ENCODE results near the gene TFF1. TPM values are rescaled to one million over a fixed set of nuclear protein-coding genes. Genes with fewer than 3 reads are reported as not detected.
A peak's percentile ranks its signal among the peaks of the same experiment; 100 is the strongest.

Gene TFF1
- total RNA-seq, 5 donors from 2014 or later (not counting 1 experiment from before 2014, with no cell fraction given) = 1.2 to 1.3 TPM; not detected in 3

- peak in 3 of 35 experiments; percentile 39 to 57 (median 47) for DNase-seq
- Histone ChIP-seq H3K27me3 (replicated peaks in 1 of 2; ENCODE audit: control insufficient read depth in 2 of 2, extremely low read depth in 1 of 2, insufficient read depth in 2 of 2, low read length in 1 of 2) (peaks cover 0 to 25% of the 10 kb centered on the region in 2 experiments), H3K9me3 (no peaks in the 10 kb centered on the region), H3K4me1 (ENCODE audit: control insufficient read depth in 1 of 2, extremely low read depth in 1 of 2, insufficient read depth in 2 of 2, low read length in 2 of 2) (peaks cover 5 to 8% of the 10 kb centered on the region in 2 experiments), H3K36me3 (ENCODE audit: control insufficient read depth in 2 of 2, extremely low read depth in 1 of 2, insufficient read depth in 1 of 2, low read length in 1 of 2) (no peaks in the 10 kb centered on the region), H3K27ac (ENCODE audit: low read length) (no peak overlapping the region), H3K4me3 (ENCODE audit: control insufficient read depth in 1 of 2, extremely low read depth in 1 of 2, low read length in 1 of 2) (no peak overlapping the region)
- Mint-ChIP-seq H3K27me3 (peaks cover 0 to 2% of the 10 kb centered on the region in 2 donors), H3K36me3 (peaks cover under 1% of the 10 kb centered on the region), H3K27ac (no peak overlapping the region), H3K4me1 (peaks cover 10 to 15% (median 13%) of the 10 kb centered on the region in 3 donors), H3K4me3 (no peak overlapping the region), H3K9me3 (peaks cover under 1% of the 10 kb centered on the region in 3 donors)
- CTCF ChIA-PET = no interaction called here
- WGBS (ENCODE audit: insufficient coverage) = 88% methylated on average over 27 of the region's 32 CpGs
- no peak for ATAC-seq (replicated peaks in 1 of 4)
- POLR2A ChIA-PET = no interaction called here
Measured at GRCh38 chr21:42376338-42376982, 10.1 kb upstream of the TFF1 start.

- Histone ChIP-seq H3K27me3 (replicated peaks in 1 of 2; ENCODE audit: control insufficient read depth in 2 of 2, extremely low read depth in 1 of 2, insufficient read depth in 2 of 2, low read length in 1 of 2) (peaks cover 0 to 28% of the 10 kb centered on the region in 2 experiments), H3K4me1 (ENCODE audit: control insufficient read depth in 1 of 2, extremely low read depth in 1 of 2, insufficient read depth in 2 of 2, low read length in 2 of 2) (peaks cover 5 to 8% of the 10 kb centered on the region in 2 experiments), H3K27ac (ENCODE audit: low read length) (no peak overlapping the region), H3K9me3 (no peaks in the 10 kb centered on the region), H3K4me3 (ENCODE audit: control insufficient read depth in 1 of 2, extremely low read depth in 1 of 2, low read length in 1 of 2) (no peak overlapping the region), H3K36me3 (ENCODE audit: control insufficient read depth in 2 of 2, extremely low read depth in 1 of 2, insufficient read depth in 1 of 2, low read length in 1 of 2) (no peaks in the 10 kb centered on the region)
- ChIA-PET CTCF (no interaction called here), POLR2A (no interaction called here)
- ATAC-seq (replicated peaks in 1 of 4) (no peak), DNase-seq (no peak)
- Mint-ChIP-seq H3K9me3 (no peaks in the 10 kb centered on the region), H3K27me3 (peaks cover 0 to 2% of the 10 kb centered on the region in 2 donors), H3K4me1 (peaks cover 10 to 14% (median 12%) of the 10 kb centered on the region in 3 donors), H3K36me3 (no peaks in the 10 kb centered on the region), H3K27ac (no peak overlapping the region), H3K4me3 (no peak overlapping the region)
- WGBS (ENCODE audit: insufficient coverage) = 82% methylated on average over 2 of the region's 3 CpGs
Measured at GRCh38 chr21:42375966-42376337, 9.6 kb upstream of the TFF1 start.

- H3K4me1 Mint-ChIP-seq = peaks cover 10 to 14% (median 12%) of the 10 kb centered on the region in 3 donors
- Histone ChIP-seq H3K4me1 (ENCODE audit: control insufficient read depth in 1 of 2, extremely low read depth in 1 of 2, insufficient read depth in 2 of 2, low read length in 2 of 2) (peaks cover 5 to 8% of the 10 kb centered on the region in 2 experiments), H3K36me3 (ENCODE audit: control insufficient read depth in 2 of 2, extremely low read depth in 1 of 2, insufficient read depth in 1 of 2, low read length in 1 of 2) (no peaks in the 10 kb centered on the region), H3K27me3 (replicated peaks in 1 of 2; ENCODE audit: control insufficient read depth in 2 of 2, extremely low read depth in 1 of 2, insufficient read depth in 2 of 2, low read length in 1 of 2) (peaks cover 0 to 32% of the 10 kb centered on the region in 2 experiments), H3K27ac (ENCODE audit: low read length) (no peak overlapping the region), H3K4me3 (ENCODE audit: control insufficient read depth in 1 of 2, extremely low read depth in 1 of 2, low read length in 1 of 2) (no peak overlapping the region), H3K9me3 (no peaks in the 10 kb centered on the region)
- H3K27ac Mint-ChIP-seq = no peak overlapping the region
- no peak overlapping the region for H3K4me3 Mint-ChIP-seq
- no peaks in the 10 kb centered on the region for H3K9me3 Mint-ChIP-seq
- POLR2A ChIA-PET = interaction anchor here in 1 of 2 donors (0.6 kb wide), 1 partner anchor 743 kb away, joined by 12 read pairs; no protein-coding TSS in a partner anchor
- CTCF ChIA-PET = interaction anchor here in 1 of 2 donors (0.5 to 0.6 kb wide), 2 partner anchors 28 to 612 kb away, joined by 3 read pairs; partner anchors contain the start of gene UBASH3A
- ATAC-seq (replicated peaks in 1 of 4) = no peak
- no peaks in the 10 kb centered on the region for H3K36me3 Mint-ChIP-seq
- 90% methylated on average over 10 of the region's 11 CpGs for WGBS (ENCODE audit: insufficient coverage)
- DNase-seq = no peak
- H3K27me3 Mint-ChIP-seq = peaks cover 0 to 2% of the 10 kb centered on the region in 2 donors
Measured at GRCh38 chr21:42375506-42375905, 9.2 kb upstream of the TFF1 start.

DNA sequence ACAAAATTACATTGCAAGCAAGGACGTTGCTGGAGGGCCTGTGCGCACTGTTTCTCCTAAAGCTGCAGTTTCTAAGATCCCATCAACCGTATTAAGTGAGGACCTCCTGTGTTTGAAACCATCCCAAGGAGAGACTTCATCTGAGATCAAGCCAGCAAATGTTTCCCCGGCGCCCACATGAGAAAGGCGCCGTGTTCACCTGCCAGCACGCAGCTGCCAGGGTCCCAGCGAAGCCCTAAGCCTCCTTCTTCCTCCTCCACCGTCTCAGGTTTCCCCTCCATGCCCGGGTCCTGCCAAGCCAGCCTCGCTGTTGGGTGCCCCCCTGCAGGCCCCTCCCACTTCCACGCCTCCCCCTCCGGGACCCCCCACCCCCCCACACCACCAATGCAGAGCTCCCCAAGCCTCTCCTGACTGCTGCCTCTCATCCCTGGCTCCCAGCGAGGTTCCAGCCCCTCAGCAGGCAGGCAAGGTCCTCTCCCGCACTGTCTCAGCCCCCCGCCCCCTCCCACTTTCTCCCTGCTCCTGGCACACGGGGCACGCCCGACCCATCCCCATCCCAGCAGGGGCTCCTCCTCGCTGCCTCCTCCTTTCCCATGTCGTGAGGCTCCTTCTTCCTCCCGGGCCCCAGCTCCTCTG is 8.6 kb upstream of the TFF1 start:
- H3K27ac Mint-ChIP-seq = no peak overlapping the region
- Histone ChIP-seq H3K4me3 (ENCODE audit: control insufficient read depth in 1 of 2, extremely low read depth in 1 of 2, low read length in 1 of 2) (no peak overlapping the region), H3K36me3 (ENCODE audit: control insufficient read depth in 2 of 2, extremely low read depth in 1 of 2, insufficient read depth in 1 of 2, low read length in 1 of 2) (no peaks in the 10 kb centered on the region), H3K4me1 (ENCODE audit: control insufficient read depth in 1 of 2, extremely low read depth in 1 of 2, insufficient read depth in 2 of 2, low read length in 2 of 2) (peaks cover 5 to 8% of the 10 kb centered on the region in 2 experiments), H3K27me3 (replicated peaks in 1 of 2; ENCODE audit: control insufficient read depth in 2 of 2, extremely low read depth in 1 of 2, insufficient read depth in 2 of 2, low read length in 1 of 2) (peaks cover 0 to 37% of the 10 kb centered on the region in 2 experiments), H3K9me3 (no peaks in the 10 kb centered on the region), H3K27ac (ENCODE audit: low read length) (no peak overlapping the region)
- peaks cover 0 to 2% of the 10 kb centered on the region in 2 donors for H3K27me3 Mint-ChIP-seq
- no peaks in the 10 kb centered on the region for H3K9me3 Mint-ChIP-seq
- H3K36me3 Mint-ChIP-seq = no peaks in the 10 kb centered on the region
- 57% methylated on average over 17 of the region's 23 CpGs for WGBS (ENCODE audit: insufficient coverage)
- H3K4me1 Mint-ChIP-seq = peaks cover 10 to 14% (median 12%) of the 10 kb centered on the region in 3 donors
- CTCF ChIA-PET = interaction anchor here in 1 of 2 donors (0.5 to 1.0 kb wide), 3 partner anchors 18 to 612 kb away, joined by 3 read pairs; partner anchors contain the start of gene UBASH3A
- POLR2A ChIA-PET = interaction anchor here in 1 of 2 donors (0.6 kb wide), 1 partner anchor 743 kb away, joined by 12 read pairs; no protein-coding TSS in a partner anchor
- ATAC-seq (replicated peaks in 1 of 4) = no peak
- H3K4me3 Mint-ChIP-seq = peak overlapping the region in 1 of 3 donors; percentile 17
- no peak for DNase-seq

DNA sequence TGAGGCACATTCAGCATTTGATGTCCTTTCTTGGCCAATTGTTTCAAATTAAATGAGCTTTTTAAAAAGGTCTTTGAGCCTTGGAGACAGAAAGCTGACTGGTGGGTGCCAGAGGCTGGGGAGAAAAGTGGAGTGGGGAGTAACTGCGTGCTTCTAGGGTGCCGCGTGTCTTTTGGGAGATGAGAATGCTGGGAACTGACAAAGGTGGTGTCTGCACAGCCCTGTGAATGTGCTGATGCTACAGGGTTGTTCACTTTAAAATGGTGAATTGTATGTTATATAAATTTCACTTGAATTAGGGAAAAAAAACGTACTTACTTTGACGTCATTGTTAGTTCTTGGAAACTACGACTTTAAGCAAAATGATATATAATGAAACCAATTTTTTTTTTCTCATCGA is 8.1 kb upstream of the TFF1 start:
- Mint-ChIP-seq H3K4me3 (no peak overlapping the region), H3K4me1 (peaks cover 10 to 14% (median 12%) of the 10 kb centered on the region in 3 donors), H3K9me3 (no peaks in the 10 kb centered on the region), H3K27ac (no peak overlapping the region), H3K36me3 (no peaks in the 10 kb centered on the region), H3K27me3 (peaks cover 0 to 2% of the 10 kb centered on the region in 2 donors)
- CTCF ChIA-PET = interaction anchor here in 1 of 2 donors (1.0 kb wide), 1 partner anchor 18 kb away, joined by 3 read pairs; no protein-coding TSS in a partner anchor
- Histone ChIP-seq H3K4me1 (ENCODE audit: control insufficient read depth in 1 of 2, extremely low read depth in 1 of 2, insufficient read depth in 2 of 2, low read length in 2 of 2) (peaks cover 5 to 8% of the 10 kb centered on the region in 2 experiments), H3K27me3 (replicated peaks in 1 of 2; ENCODE audit: control insufficient read depth in 2 of 2, extremely low read depth in 1 of 2, insufficient read depth in 2 of 2, low read length in 1 of 2) (peaks cover 0 to 40% of the 10 kb centered on the region in 2 experiments), H3K4me3 (ENCODE audit: control insufficient read depth in 1 of 2, extremely low read depth in 1 of 2, low read length in 1 of 2) (no peak overlapping the region), H3K27ac (ENCODE audit: low read length) (no peak overlapping the region), H3K36me3 (ENCODE audit: control insufficient read depth in 2 of 2, extremely low read depth in 1 of 2, insufficient read depth in 1 of 2, low read length in 1 of 2) (no peaks in the 10 kb centered on the region), H3K9me3 (no peaks in the 10 kb centered on the region)
- 83% methylated on average over 3 of the region's 7 CpGs for WGBS (ENCODE audit: insufficient coverage)
- DNase-seq (no peak), ATAC-seq (replicated peaks in 1 of 4) (no peak)
- POLR2A ChIA-PET = no interaction called here

DNA sequence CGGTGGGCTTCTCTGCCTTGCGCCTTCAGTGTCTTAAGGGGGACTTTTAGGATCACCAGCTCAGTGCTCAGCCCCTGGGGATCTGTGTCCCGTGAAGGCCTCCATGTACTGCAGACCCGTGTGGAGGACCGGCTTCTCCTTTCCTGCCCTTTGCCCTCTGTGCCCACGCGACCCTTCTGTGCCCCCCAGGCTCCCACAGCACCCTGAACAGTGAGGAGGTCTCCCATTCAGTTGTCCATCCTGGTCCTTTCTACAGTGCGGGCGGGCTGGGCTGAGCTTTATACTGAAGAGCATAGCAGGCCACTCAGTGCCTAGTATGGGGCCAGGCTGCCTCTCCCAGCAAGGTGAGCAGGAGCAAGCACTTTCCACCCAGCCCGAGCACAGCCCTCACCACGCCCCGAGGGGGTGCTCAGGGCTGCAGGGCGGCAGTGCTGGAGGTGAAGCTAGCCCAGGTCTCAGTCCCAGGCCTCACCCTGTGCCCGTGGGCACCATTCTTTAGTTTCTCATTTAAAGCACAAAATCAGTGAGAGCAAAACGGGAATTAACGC is 7.6 kb upstream of the TFF1 start:
- peaks cover 5 to 8% of the 10 kb centered on the region in 2 experiments for H3K4me1 ChIP-seq (ENCODE audit: control insufficient read depth in 1 of 2, extremely low read depth in 1 of 2, insufficient read depth in 2 of 2, low read length in 2 of 2)
- peaks cover 0 to 40% of the 10 kb centered on the region in 2 experiments for H3K27me3 ChIP-seq (replicated peaks in 1 of 2; ENCODE audit: control insufficient read depth in 2 of 2, extremely low read depth in 1 of 2, insufficient read depth in 2 of 2, low read length in 1 of 2)
- Mint-ChIP-seq H3K27ac (no peak overlapping the region), H3K27me3 (peaks cover 0 to 2% of the 10 kb centered on the region in 2 donors), H3K4me1 (peaks cover 10 to 14% (median 12%) of the 10 kb centered on the region in 3 donors), H3K9me3 (no peaks in the 10 kb centered on the region), H3K4me3 (no peak overlapping the region), H3K36me3 (no peaks in the 10 kb centered on the region)
- no peak overlapping the region for H3K4me3 ChIP-seq (ENCODE audit: control insufficient read depth in 1 of 2, extremely low read depth in 1 of 2, low read length in 1 of 2)
- H3K27ac ChIP-seq (ENCODE audit: low read length) = no peak overlapping the region
- 90% methylated on average over 15 of the region's 16 CpGs for WGBS (ENCODE audit: insufficient coverage)
- CTCF ChIA-PET = interaction anchor here in 1 of 2 donors (1.0 kb wide), 1 partner anchor 19 kb away, joined by 3 read pairs; no protein-coding TSS in a partner anchor
- ATAC-seq (replicated peaks in 1 of 4) = no peak
- POLR2A ChIA-PET = no interaction called here
- no peaks in the 10 kb centered on the region for H3K9me3 ChIP-seq
- no peak for DNase-seq
- no peaks in the 10 kb centered on the region for H3K36me3 ChIP-seq (ENCODE audit: control insufficient read depth in 2 of 2, extremely low read depth in 1 of 2, insufficient read depth in 1 of 2, low read length in 1 of 2)
